Measurements from ENCODE around the gene GCH1.

GCH1 gene

GRCh38 chr14:54798465-54799124, 104.0 kb downstream of the GCH1 start:
- no peaks in the 10 kb centered on the region for H3K4me1 ChIP-seq (ENCODE audit: control extremely low read depth in 1 of 4, control insufficient read depth in 4 of 4, insufficient read depth in 4 of 4, low read length in 3 of 4)
- H3K4me3 ChIP-seq (ENCODE audit: control insufficient read depth in 1 of 7, extremely low read depth in 1 of 7, insufficient read depth in 4 of 7, low read depth in 2 of 7, low read length in 6 of 7), result no peak overlapping the region
- no peaks in the 10 kb centered on the region for H3K27me3 ChIP-seq (replicated peaks in 2 of 5; ENCODE audit: control insufficient read depth in 4 of 5, insufficient read depth in 5 of 5, low read length in 4 of 5)
- no peak overlapping the region for H3K27ac ChIP-seq (ENCODE audit: insufficient read depth in 1 of 2, low read depth in 1 of 2, low read length in 2 of 2, poor library complexity in 1 of 2, severe bottlenecking in 2 of 2)
- 98% methylated on average over 8 of the region's 9 CpGs for WGBS (ENCODE audit: insufficient coverage)
- ChIA-PET CTCF (interaction anchor here (1.1 kb wide), 1 partner anchor 24 kb away, joined by 3 read pairs; no protein-coding TSS in a partner anchor), POLR2A (no interaction called here)
- peaks cover 0 to 12% (median 2%) of the 10 kb centered on the region in 5 experiments for H3K9me3 ChIP-seq (ENCODE audit: control extremely low read depth in 1 of 5, control insufficient read depth in 4 of 5, insufficient read depth in 2 of 5, low read depth in 1 of 5, low read length in 4 of 5)
- H3K36me3 ChIP-seq (ENCODE audit: control insufficient read depth in 4 of 4, insufficient read depth in 4 of 4, low read length in 3 of 4), result no peaks in the 10 kb centered on the region
- DNase-seq, result no peak

GRCh38 chr14:54797986-54798385, 104.6 kb downstream of the GCH1 start:
- H3K27ac ChIP-seq (ENCODE audit: insufficient read depth in 1 of 2, low read depth in 1 of 2, low read length in 2 of 2, poor library complexity in 1 of 2, severe bottlenecking in 2 of 2), result no peak overlapping the region
- H3K4me3 ChIP-seq (ENCODE audit: control insufficient read depth in 1 of 7, extremely low read depth in 1 of 7, insufficient read depth in 4 of 7, low read depth in 2 of 7, low read length in 6 of 7), result no peak overlapping the region
- no peaks in the 10 kb centered on the region for H3K36me3 ChIP-seq (ENCODE audit: control insufficient read depth in 4 of 4, insufficient read depth in 4 of 4, low read length in 3 of 4)
- WGBS (ENCODE audit: insufficient coverage), result 33% methylated on average over 3 of the region's 4 CpGs
- H3K4me1 ChIP-seq (ENCODE audit: control extremely low read depth in 1 of 4, control insufficient read depth in 4 of 4, insufficient read depth in 4 of 4, low read length in 3 of 4), result no peaks in the 10 kb centered on the region
- no peak for DNase-seq
- POLR2A ChIA-PET, result no interaction called here
- H3K9me3 ChIP-seq (ENCODE audit: control extremely low read depth in 1 of 5, control insufficient read depth in 4 of 5, insufficient read depth in 2 of 5, low read depth in 1 of 5, low read length in 4 of 5), result peaks cover 0 to 12% (median 2%) of the 10 kb centered on the region in 5 experiments
- H3K27me3 ChIP-seq (replicated peaks in 2 of 5; ENCODE audit: control insufficient read depth in 4 of 5, insufficient read depth in 5 of 5, low read length in 4 of 5), result no peaks in the 10 kb centered on the region
- CTCF ChIA-PET, result no interaction called here

- Histone ChIP-seq H3K36me3 (ENCODE audit: control insufficient read depth in 4 of 4, insufficient read depth in 4 of 4, low read length in 3 of 4) (no peaks in the 10 kb centered on the region), H3K9me3 (ENCODE audit: control extremely low read depth in 1 of 5, control insufficient read depth in 4 of 5, insufficient read depth in 2 of 5, low read depth in 1 of 5, low read length in 4 of 5) (peaks cover 0 to 12% (median 2%) of the 10 kb centered on the region in 5 experiments), H3K27me3 (replicated peaks in 2 of 5; ENCODE audit: control insufficient read depth in 4 of 5, insufficient read depth in 5 of 5, low read length in 4 of 5) (no peaks in the 10 kb centered on the region), H3K27ac (ENCODE audit: insufficient read depth in 1 of 2, low read depth in 1 of 2, low read length in 2 of 2, poor library complexity in 1 of 2, severe bottlenecking in 2 of 2) (no peak overlapping the region), H3K4me3 (ENCODE audit: control insufficient read depth in 1 of 7, extremely low read depth in 1 of 7, insufficient read depth in 4 of 7, low read depth in 2 of 7, low read length in 6 of 7) (no peak overlapping the region), H3K4me1 (ENCODE audit: control extremely low read depth in 1 of 4, control insufficient read depth in 4 of 4, insufficient read depth in 4 of 4, low read length in 3 of 4) (no peaks in the 10 kb centered on the region)
- DNase-seq, result no peak
- 99% methylated on average over 6 of the region's 6 CpGs for WGBS (ENCODE audit: insufficient coverage)
- ChIA-PET POLR2A (no interaction called here), CTCF (interaction anchor here (1.5 kb wide), 1 partner anchor 8 kb away, joined by 6 read pairs; no protein-coding TSS in a partner anchor)
These were observed 105.1 kb downstream of the GCH1 start for GRCh38 chr14:54797556-54797955.

GRCh38 chr14:54796961-54797360, 105.7 kb downstream of the GCH1 start:
- Histone ChIP-seq H3K27ac (ENCODE audit: insufficient read depth in 1 of 2, low read depth in 1 of 2, low read length in 2 of 2, poor library complexity in 1 of 2, severe bottlenecking in 2 of 2) (no peak overlapping the region), H3K36me3 (ENCODE audit: control insufficient read depth in 4 of 4, insufficient read depth in 4 of 4, low read length in 3 of 4) (no peaks in the 10 kb centered on the region), H3K4me1 (ENCODE audit: control extremely low read depth in 1 of 4, control insufficient read depth in 4 of 4, insufficient read depth in 4 of 4, low read length in 3 of 4) (no peaks in the 10 kb centered on the region), H3K9me3 (ENCODE audit: control extremely low read depth in 1 of 5, control insufficient read depth in 4 of 5, insufficient read depth in 2 of 5, low read depth in 1 of 5, low read length in 4 of 5) (peaks cover 0 to 12% (median 2%) of the 10 kb centered on the region in 5 experiments), H3K4me3 (ENCODE audit: control insufficient read depth in 1 of 7, extremely low read depth in 1 of 7, insufficient read depth in 4 of 7, low read depth in 2 of 7, low read length in 6 of 7) (no peak overlapping the region), H3K27me3 (replicated peaks in 2 of 5; ENCODE audit: control insufficient read depth in 4 of 5, insufficient read depth in 5 of 5, low read length in 4 of 5) (no peaks in the 10 kb centered on the region)
- CTCF ChIA-PET, result interaction anchor here (1.2 to 1.5 kb wide), 3 partner anchors 8 to 130 kb away, joined by 3 to 6 read pairs (median 3); no protein-coding TSS in a partner anchor
- DNase-seq, result no peak
- POLR2A ChIA-PET, result no interaction called here

- Histone ChIP-seq H3K27ac (ENCODE audit: insufficient read depth in 1 of 2, low read depth in 1 of 2, low read length in 2 of 2, poor library complexity in 1 of 2, severe bottlenecking in 2 of 2) (no peak overlapping the region), H3K9me3 (ENCODE audit: control extremely low read depth in 1 of 5, control insufficient read depth in 4 of 5, insufficient read depth in 2 of 5, low read depth in 1 of 5, low read length in 4 of 5) (peaks cover 0 to 12% (median 2%) of the 10 kb centered on the region in 5 experiments), H3K4me1 (ENCODE audit: control extremely low read depth in 1 of 4, control insufficient read depth in 4 of 4, insufficient read depth in 4 of 4, low read length in 3 of 4) (no peaks in the 10 kb centered on the region), H3K4me3 (ENCODE audit: control insufficient read depth in 1 of 7, extremely low read depth in 1 of 7, insufficient read depth in 4 of 7, low read depth in 2 of 7, low read length in 6 of 7) (no peak overlapping the region), H3K36me3 (ENCODE audit: control insufficient read depth in 4 of 4, insufficient read depth in 4 of 4, low read length in 3 of 4) (no peaks in the 10 kb centered on the region), H3K27me3 (replicated peaks in 2 of 5; ENCODE audit: control insufficient read depth in 4 of 5, insufficient read depth in 5 of 5, low read length in 4 of 5) (no peaks in the 10 kb centered on the region)
- DNase-seq, result no peak
- POLR2A ChIA-PET, result interaction anchor here (1.0 kb wide), 1 partner anchor 9 kb away, joined by 3 read pairs; no protein-coding TSS in a partner anchor
- CTCF ChIA-PET, result interaction anchor here (0.8 to 13.2 kb wide), 7 partner anchors 10 to 237 kb away, joined by 3 to 83 read pairs (median 4); no protein-coding TSS in a partner anchor
- 67% methylated on average over 2 of the region's 3 CpGs for WGBS (ENCODE audit: insufficient coverage)
These were observed 107.8 kb downstream of the GCH1 start for GRCh38 chr14:54794796-54795195.

GRCh38 chr14:54794159-54794558, 108.5 kb downstream of the GCH1 start:
- Histone ChIP-seq H3K4me3 (ENCODE audit: control insufficient read depth in 1 of 7, extremely low read depth in 1 of 7, insufficient read depth in 4 of 7, low read depth in 2 of 7, low read length in 6 of 7) (no peak overlapping the region), H3K4me1 (ENCODE audit: control extremely low read depth in 1 of 4, control insufficient read depth in 4 of 4, insufficient read depth in 4 of 4, low read length in 3 of 4) (no peaks in the 10 kb centered on the region), H3K27ac (ENCODE audit: insufficient read depth in 1 of 2, low read depth in 1 of 2, low read length in 2 of 2, poor library complexity in 1 of 2, severe bottlenecking in 2 of 2) (no peak overlapping the region), H3K36me3 (ENCODE audit: control insufficient read depth in 4 of 4, insufficient read depth in 4 of 4, low read length in 3 of 4) (no peaks in the 10 kb centered on the region), H3K9me3 (ENCODE audit: control extremely low read depth in 1 of 5, control insufficient read depth in 4 of 5, insufficient read depth in 2 of 5, low read depth in 1 of 5, low read length in 4 of 5) (peaks cover 0 to 12% (median 2%) of the 10 kb centered on the region in 5 experiments), H3K27me3 (replicated peaks in 2 of 5; ENCODE audit: control insufficient read depth in 4 of 5, insufficient read depth in 5 of 5, low read length in 4 of 5) (no peaks in the 10 kb centered on the region)
- 86% methylated on average over 1 of the region's 1 CpG for WGBS (ENCODE audit: insufficient coverage)
- DNase-seq, result no peak
- ChIA-PET POLR2A (interaction anchor here (1.0 kb wide), 1 partner anchor 9 kb away, joined by 3 read pairs; no protein-coding TSS in a partner anchor), CTCF (interaction anchor here (0.6 to 13.2 kb wide), 9 partner anchors 10 to 237 kb away, joined by 3 to 83 read pairs (median 4); no protein-coding TSS in a partner anchor)

- DNase-seq, result no peak
- Histone ChIP-seq H3K27ac (ENCODE audit: insufficient read depth in 1 of 2, low read depth in 1 of 2, low read length in 2 of 2, poor library complexity in 1 of 2, severe bottlenecking in 2 of 2) (no peak overlapping the region), H3K9me3 (ENCODE audit: control extremely low read depth in 1 of 5, control insufficient read depth in 4 of 5, insufficient read depth in 2 of 5, low read depth in 1 of 5, low read length in 4 of 5) (peaks cover 0 to 12% (median 2%) of the 10 kb centered on the region in 5 experiments), H3K27me3 (replicated peaks in 2 of 5; ENCODE audit: control insufficient read depth in 4 of 5, insufficient read depth in 5 of 5, low read length in 4 of 5) (no peaks in the 10 kb centered on the region), H3K4me3 (ENCODE audit: control insufficient read depth in 1 of 7, extremely low read depth in 1 of 7, insufficient read depth in 4 of 7, low read depth in 2 of 7, low read length in 6 of 7) (no peak overlapping the region), H3K4me1 (ENCODE audit: control extremely low read depth in 1 of 4, control insufficient read depth in 4 of 4, insufficient read depth in 4 of 4, low read length in 3 of 4) (peaks cover 0 to 6% (median 5%) of the 10 kb centered on the region in 4 experiments), H3K36me3 (ENCODE audit: control insufficient read depth in 4 of 4, insufficient read depth in 4 of 4, low read length in 3 of 4) (no peaks in the 10 kb centered on the region)
- ChIA-PET POLR2A (no interaction called here), CTCF (interaction anchor here (0.9 to 13.2 kb wide), 4 partner anchors 13 to 36 kb away, joined by 3 to 83 read pairs (median 8); no protein-coding TSS in a partner anchor)
- 100% methylated on average over 6 of the region's 6 CpGs for WGBS (ENCODE audit: insufficient coverage)
These were observed 110.3 kb downstream of the GCH1 start for GRCh38 chr14:54792288-54792687.
